K562 (cell line): ENCODE results near the gene CEMIP. TPM values are rescaled to one million over a fixed set of nuclear protein-coding genes. Genes with fewer than 3 reads are reported as not detected.
A peak's percentile ranks its signal among the peaks of the same experiment; 100 is the strongest.

ENCODE experiments used
- ATAC-seq: fragments of 200-7000 bp; cut with Tn5 transposase; 3 replicates; pipeline ENCODE4 v1.9.1; 2020; ENCODE audit warnings: moderate library complexity
- BruUV-seq: library from RNA; stranded (reverse); fragments of 400-500 nt; replicated peaks from 2 replicates; lab custom pipeline; 2021; lab: Mats Ljungman, UMichigan
- CTCF ChIA-PET: fragments of 300-600 bp; formaldehyde crosslinking; extraction: SDS; loops from one replicate; lab custom pipeline; 2021; ENCODE audit warnings: low intra/inter-chr PET ratio; lab: Yijun Ruan, JAX
- POLR2A ChIA-PET: fragments of 300-600, 350-650 bp; sonication (Branson Sonifier 250); formaldehyde crosslinking; extraction: SDS; loops from one replicate; lab custom pipeline; 2021; ENCODE audit warnings: antibody characterized with exemption, inconsistent platforms; lab: Yijun Ruan, JAX
- DNase-seq, 4 experiments: peaks; one replicate each; pipeline versions ENCODE4 v3.0.0 to v3.0.0-alpha.2; 2011 to 2018; ENCODE audit warnings: low spot score in 3 of 4, mixed read lengths in 3 of 4; ENCODE audit errors: extremely low read depth in 1 of 4
- FAIRE-seq: peaks from 2 replicates; lab custom pipeline; 2011; peaks lifted over from hg19 to GRCh38; lab: Jason Lieb, UNC
- H2AFZ ChIP-seq: 2 replicates; pipeline ENCODE4 v1.6.0; 2011; ENCODE audit warnings: low read depth, low read length, control low read depth, inconsistent platforms
- H3K27ac ChIP-seq: fragments of 200-600 bp; 3 replicates; pipeline ENCODE4 v1.8.0; 2011; ENCODE audit warnings: low read depth, mild to moderate bottlenecking, control low read depth, inconsistent platforms, low read length, moderate library complexity, mixed read lengths; ENCODE audit errors: extremely low read depth
- H3K27me3 ChIP-seq, 2 experiments: fragments of 300-600 bp in 1 of 2; 2 replicates in 1 of 2; 3 replicates in 1 of 2; pipeline versions ENCODE4 v1.6.0 to v1.8.0; 2011; ENCODE audit warnings: inconsistent platforms in 2 of 2, low read length in 2 of 2, mild to moderate bottlenecking in 1 of 2, mixed read lengths in 1 of 2, moderate library complexity in 1 of 2; ENCODE audit not compliant: control insufficient read depth in 2 of 2, insufficient read depth in 2 of 2
- H3K36me3 ChIP-seq: fragments of 300-600 bp; 3 replicates; pipeline ENCODE4 v1.8.0; 2011; ENCODE audit warnings: mild to moderate bottlenecking, low read length, inconsistent platforms; ENCODE audit not compliant: control insufficient read depth, insufficient read depth
- H3K4me1 ChIP-seq, 2 experiments: fragments of 200-600 bp in 1 of 2; replicated peaks in 1 of 2; 2 replicates in 1 of 2; 3 replicates in 1 of 2; pipeline versions ENCODE4 v1.5.1 to v1.8.0; 2011; ENCODE audit warnings: inconsistent platforms in 2 of 2, low read length in 2 of 2, mild to moderate bottlenecking in 1 of 2, mixed read lengths in 1 of 2, moderate library complexity in 1 of 2; ENCODE audit not compliant: control insufficient read depth in 2 of 2, insufficient read depth in 2 of 2
- H3K4me2 ChIP-seq: 2 replicates; pipeline ENCODE4 v1.6.1; 2011; ENCODE audit warnings: low read length, control low read depth, inconsistent platforms, mixed read lengths; ENCODE audit not compliant: insufficient read depth
- H3K4me3 ChIP-seq: fragments of 200-600 bp; sonication (generic), shearing (Covaris generic); 2 replicates; pipeline ENCODE4 v1.5.1; 2016; ENCODE audit warnings: control low read depth, inconsistent platforms
- H3K79me2 ChIP-seq: fragments of 200-600 bp; 3 replicates; pipeline ENCODE4 v1.8.0; 2011; ENCODE audit warnings: low read length, inconsistent platforms; ENCODE audit not compliant: control insufficient read depth, insufficient read depth
- H3K9ac ChIP-seq, 2 experiments: 2 replicates each; pipeline versions ENCODE4 v1.6.0 to v1.6.1; 2011; ENCODE audit warnings: low read depth in 2 of 2, low read length in 2 of 2, control low read depth in 1 of 2, inconsistent platforms in 1 of 2, mild to moderate bottlenecking in 1 of 2, mixed read lengths in 1 of 2; ENCODE audit not compliant: insufficient read depth in 1 of 2
- H3K9me1 ChIP-seq: one replicate; pipeline ENCODE4 v1.6.0; 2011; ENCODE audit warnings: inconsistent platforms, mild to moderate bottlenecking, low read length, moderate library complexity; ENCODE audit not compliant: control insufficient read depth, insufficient read depth
- H3K9me3 ChIP-seq: replicated peaks from 2 replicates; pipeline ENCODE4 v1.5.1; 2011; ENCODE audit warnings: low read depth, low read length, inconsistent platforms; ENCODE audit not compliant: control insufficient read depth, insufficient read depth
- H4K20me1 ChIP-seq: replicated peaks from 2 replicates; pipeline ENCODE4 v1.6.1; 2011; ENCODE audit warnings: low read length, inconsistent platforms, mixed read lengths; ENCODE audit not compliant: control insufficient read depth, insufficient read depth
- NCOA2 ChIP-seq, 2 experiments: fragments of 450-650 bp; IDR thresholded peaks; 2 replicates each; pipeline ENCODE4 v1.6.1; 2018; ENCODE audit warnings: mild to moderate bottlenecking in 2 of 2, moderate library complexity in 1 of 2; ENCODE audit not compliant: partially characterized antibody in 2 of 2
- NFIC ChIP-seq: fragments of 450-650 bp; IDR thresholded peaks from 2 replicates; pipeline ENCODE4 v1.6.1; 2017; ENCODE audit warnings: mild to moderate bottlenecking, inconsistent platforms
- NKRF ChIP-seq: fragments of 450-650 bp; IDR thresholded peaks from 2 replicates; pipeline ENCODE4 v1.6.1; 2016; ENCODE audit warnings: borderline replicate concordance
- ZNF311 ChIP-seq: fragments of 250-450 bp; sonication (Bioruptor Pico); IDR thresholded peaks from 2 replicates; pipeline ENCODE4 v1.4.0; 2020; ENCODE audit warnings: mild to moderate bottlenecking, moderate library complexity
- WGBS: fragments of 100-300 bp; shearing (Covaris generic); methylation state at CpG from one replicate; pipeline ENCODE4 v1.1.6; 2016; ENCODE audit warnings: low coverage, mixed read lengths; ENCODE audit not compliant: insufficient coverage; ENCODE audit errors: missing lambda C conversion rate; 5-methylcytosine and 5-hydroxymethylcytosine counted together
- in situ Hi-C: fragments of 300-500 bp; cut with MboI; formaldehyde crosslinking; loops from 4 replicates; pipeline ENCODE4 v1.15.0; 2018; ENCODE audit warnings: inconsistent platforms, mixed read lengths
- intact Hi-C: fragments of 100-400 bp; cut with micrococcal nuclease; formaldehyde crosslinking; loops from 2 replicates; pipeline ENCODE4 v1.14.2; 2022
- polyA plus RNA-seq, 8 experiments: library from polyadenylated mRNA; depleted of rRNA in 4 of 8; stranded (reverse) in 5 of 8; unstranded in 3 of 8; fragments of >200 nt; fragmentation: Nextera tagmentation in 2 of 8; fragmentation: Illumina TruSeq in 1 of 8; extraction: Ambion mirVana in 2 of 8; extraction: Trizol in 1 of 8; gene quantifications; 2 replicates each; pipeline versions ENCODE4 v1.2.1 to v1.2.3, GENCODE V29; 2011 to 2014; ENCODE audit warnings: inconsistent platforms in 1 of 8, missing spikeins in 1 of 8
- total RNA-seq, 7 experiments: library from RNA; depleted of rRNA in 6 of 7; stranded (reverse); fragments of >200 nt in 6 of 7; fragmentation: Illumina TruSeq in 2 of 7; extraction: Trizol in 2 of 7; gene quantifications; 2 replicates each; pipeline versions ENCODE4 v1.2.1 to v1.2.3, GENCODE V29; 2011 to 2021; ENCODE audit warnings: low replicate concordance in 1 of 7

CEMIP gene
- total and polyA plus RNA-seq, 9 of the 15 experiments (the other 6 are each of a cell fraction or from before 2014, with no cell fraction given): 0.33 TPM; not detected in 8

DNA sequence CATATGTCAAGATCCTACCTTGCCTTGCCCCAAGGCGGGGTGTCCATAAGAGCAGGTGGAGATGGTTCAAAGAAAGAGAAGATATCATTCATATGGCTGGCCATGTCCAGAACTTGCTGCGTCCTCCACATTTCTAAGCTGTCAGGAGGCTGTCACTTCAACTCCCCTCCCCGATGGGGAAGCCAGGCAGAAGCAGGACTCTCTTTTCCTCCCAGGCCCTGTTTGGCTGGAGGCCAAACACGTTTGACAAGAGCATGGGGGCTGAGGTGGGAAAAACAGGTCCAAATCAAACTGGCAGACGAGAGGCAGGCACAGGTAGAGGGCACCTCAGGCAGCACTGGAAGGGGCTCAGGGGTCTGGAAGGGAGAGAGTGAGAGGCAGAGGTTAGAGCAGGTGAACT, 172.8 kb downstream of the CEMIP start:
- WGBS: 46% methylated on average over 5 of the region's 5 CpGs
- in situ Hi-C loops: no loop called here
- CTCF ChIA-PET: no interaction called here

More for the DNA sequence above, 172.8 kb downstream of the CEMIP start:
- intact Hi-C loops: no loop called here
- Histone ChIP-seq H3K79me2 (no peaks in the 10 kb centered on the region), H3K4me1 (peaks cover 4 to 12% of the 10 kb centered on the region in 2 experiments; a peak in 2 of 5 replicates), H3K36me3 (peaks cover 2% of the 10 kb centered on the region; the same call in 1 of the 3 replicates), H3K27me3 (no peaks in the 10 kb centered on the region), H3K4me3 (no peak overlapping the region), H2AFZ (no peak overlapping the region), H3K9me1 (no peaks in the 10 kb centered on the region), H3K4me2 (no peak overlapping the region), H3K9ac (no peak overlapping the region)
- FAIRE-seq (no peak), ATAC-seq (no peak), DNase-seq (no peak)
- POLR2A ChIA-PET: no interaction called here
- no peak for TF ChIP-seq ZNF311 (CRISPR knock-in tag)
- TF ChIP-seq NCOA2 (IDR thresholded peaks at IDR 0.05; ENCODE audit: partially characterized antibody in 2 of 2): no peak
- TF ChIP-seq NKRF: no peak
- peak; percentile 60 for TF ChIP-seq NFIC
- TF ChIP-seq, all 486 proteins: peak for 1
- BruUV-seq: no TSS peak
- no peak overlapping the region for H3K27ac ChIP-seq
- H4K20me1 ChIP-seq: 0 out of 2 replicates have a peak, but pooled peaks cover 4% of the 10 kb centered on the region
- no peaks in the 10 kb centered on the region for H3K9me3 ChIP-seq
